Measurements from ENCODE around the gene MYBPC3. TPM values are rescaled to one million over a fixed set of nuclear protein-coding genes. Genes with fewer than 3 reads are reported as not detected.

The MYBPC3 gene
- polyA plus RNA-seq, 4 donors: 0.03 to 5.4 (median 0.04) TPM; not detected in 1

DNA sequence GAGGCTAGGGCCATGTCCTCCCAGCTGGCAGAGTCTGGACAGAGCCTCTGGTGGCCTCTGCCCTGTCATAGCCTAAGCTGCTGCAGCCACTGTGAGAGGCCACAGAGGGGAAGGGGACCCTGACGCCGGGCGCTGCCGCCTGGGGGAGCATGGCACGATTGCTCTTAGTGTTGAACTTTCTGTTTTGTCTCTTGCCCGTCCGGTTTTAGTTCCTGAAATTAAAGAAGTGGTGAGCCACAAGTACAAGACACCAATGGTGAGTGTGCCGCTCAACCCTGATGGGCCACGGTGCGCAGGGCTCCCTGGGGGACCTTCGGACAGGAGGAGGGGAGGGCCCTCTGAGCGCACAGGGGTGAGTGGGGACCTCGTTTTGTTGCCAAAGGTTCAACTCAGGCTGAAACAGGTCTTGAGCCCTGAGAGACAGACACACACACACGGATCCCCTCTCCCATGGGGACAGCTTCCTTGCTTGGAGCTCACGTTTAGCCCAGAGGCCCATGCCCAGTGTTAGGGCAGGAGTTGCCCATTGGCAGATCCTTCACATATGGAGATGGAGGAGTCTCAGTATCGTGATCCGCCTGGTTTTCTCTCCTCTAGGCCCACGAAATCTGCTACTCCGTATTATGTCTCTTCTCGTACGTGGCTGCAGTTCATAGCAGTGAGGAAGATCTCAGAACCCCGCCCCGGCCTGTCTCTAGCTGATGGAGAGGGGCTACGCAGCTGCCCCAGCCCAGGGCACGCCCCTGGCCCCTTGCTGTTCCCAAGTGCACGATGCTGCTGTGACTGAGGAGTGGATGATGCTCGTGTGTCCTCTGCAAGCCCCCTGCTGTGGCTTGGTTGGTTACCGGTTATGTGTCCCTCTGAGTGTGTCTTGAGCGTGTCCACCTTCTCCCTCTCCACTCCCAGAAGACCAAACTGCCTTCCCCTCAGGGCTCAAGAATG is 23.8 kb downstream of the MYBPC3 start:
- FAIRE-seq (no peak), DNase-seq (no peak)
- Histone ChIP-seq H3K4me1 (ENCODE audit: control insufficient read depth in 3 of 3, insufficient read depth in 2 of 3, low read depth in 1 of 3, low read length in 2 of 3) (peaks cover 0 to 13% (median 2%) of the 10 kb centered on the region in 3 donors), H3K27me3 (ENCODE audit: control insufficient read depth in 3 of 3, insufficient read depth in 3 of 3, low read length in 3 of 3) (no peaks in the 10 kb centered on the region), H3K27ac (ENCODE audit: low read depth in 1 of 3, low read length in 2 of 3) (no peak overlapping the region), H3K4me3 (ENCODE audit: low read depth in 1 of 3, low read length in 3 of 3) (no peak overlapping the region), H3K36me3 (ENCODE audit: control insufficient read depth in 3 of 3, insufficient read depth in 2 of 3, low read depth in 1 of 3, low read length in 3 of 3) (peaks cover 7 to 31% (median 29%) of the 10 kb centered on the region in 3 donors), H3K9me3 (ENCODE audit: control insufficient read depth in 2 of 2, insufficient read depth in 1 of 2, low read depth in 1 of 2, low read length in 1 of 2) (no peaks in the 10 kb centered on the region)
- WGBS, 3 donors: 88 to 90% (median 88%) methylated on average over 29 of the region's 29 CpGs

- DNase-seq: no peak
- H3K27ac ChIP-seq (ENCODE audit: low read depth in 1 of 3, low read length in 2 of 3): no peak overlapping the region
- H3K27me3 ChIP-seq (ENCODE audit: control insufficient read depth in 3 of 3, insufficient read depth in 3 of 3, low read length in 3 of 3): no peaks in the 10 kb centered on the region
- no peaks in the 10 kb centered on the region for H3K9me3 ChIP-seq (ENCODE audit: control insufficient read depth in 2 of 2, insufficient read depth in 1 of 2, low read depth in 1 of 2, low read length in 1 of 2)
- H3K4me1 ChIP-seq (ENCODE audit: control insufficient read depth in 3 of 3, insufficient read depth in 2 of 3, low read depth in 1 of 3, low read length in 2 of 3): peaks cover 0 to 13% (median 2%) of the 10 kb centered on the region in 3 donors
- no peak overlapping the region for H3K4me3 ChIP-seq (ENCODE audit: low read depth in 1 of 3, low read length in 3 of 3)
- peaks cover 14 to 31% (median 29%) of the 10 kb centered on the region in 3 donors for H3K36me3 ChIP-seq (ENCODE audit: control insufficient read depth in 3 of 3, insufficient read depth in 2 of 3, low read depth in 1 of 3, low read length in 3 of 3)
- WGBS, 3 donors: 94 to 96% (median 95%) methylated on average over 5 of the region's 5 CpGs
- FAIRE-seq: no peak
Observed at GRCh38 chr11:47327949-47328348, 24.6 kb downstream of the MYBPC3 start.

GRCh38 chr11:47327025-47327424 is 25.5 kb downstream of the MYBPC3 start:
- Histone ChIP-seq H3K4me1 (ENCODE audit: control insufficient read depth in 3 of 3, insufficient read depth in 2 of 3, low read depth in 1 of 3, low read length in 2 of 3) (peaks cover 0 to 8% (median 2%) of the 10 kb centered on the region in 3 donors), H3K4me3 (ENCODE audit: low read depth in 1 of 3, low read length in 3 of 3) (no peak overlapping the region), H3K9me3 (ENCODE audit: control insufficient read depth in 2 of 2, insufficient read depth in 1 of 2, low read depth in 1 of 2, low read length in 1 of 2) (no peaks in the 10 kb centered on the region), H3K27ac (ENCODE audit: low read depth in 1 of 3, low read length in 2 of 3) (no peak overlapping the region), H3K27me3 (ENCODE audit: control insufficient read depth in 3 of 3, insufficient read depth in 3 of 3, low read length in 3 of 3) (no peaks in the 10 kb centered on the region), H3K36me3 (ENCODE audit: control insufficient read depth in 3 of 3, insufficient read depth in 2 of 3, low read depth in 1 of 3, low read length in 3 of 3) (peaks cover 20 to 31% (median 29%) of the 10 kb centered on the region in 3 donors)
- FAIRE-seq (no peak), DNase-seq (no peak)
- WGBS, 3 donors: 89 to 93% (median 91%) methylated on average over 13 of the region's 13 CpGs

- Histone ChIP-seq H3K36me3 (ENCODE audit: control insufficient read depth in 3 of 3, insufficient read depth in 2 of 3, low read depth in 1 of 3, low read length in 3 of 3) (peaks cover 16 to 32% (median 29%) of the 10 kb centered on the region in 3 donors), H3K9me3 (ENCODE audit: control insufficient read depth in 2 of 2, insufficient read depth in 1 of 2, low read depth in 1 of 2, low read length in 1 of 2) (no peaks in the 10 kb centered on the region), H3K27ac (ENCODE audit: low read depth in 1 of 3, low read length in 2 of 3) (no peak overlapping the region), H3K4me3 (ENCODE audit: low read depth in 1 of 3, low read length in 3 of 3) (no peak overlapping the region), H3K27me3 (ENCODE audit: control insufficient read depth in 3 of 3, insufficient read depth in 3 of 3, low read length in 3 of 3) (no peaks in the 10 kb centered on the region), H3K4me1 (ENCODE audit: control insufficient read depth in 3 of 3, insufficient read depth in 2 of 3, low read depth in 1 of 3, low read length in 2 of 3) (no peaks in the 10 kb centered on the region)
- FAIRE-seq: no peak
- no peak for DNase-seq
- 97 to 100% (median 98%) methylated on average over 12 of the region's 12 CpGs for WGBS, 3 donors
Observed at GRCh38 chr11:47326198-47326597, 26.3 kb downstream of the MYBPC3 start.

DNA sequence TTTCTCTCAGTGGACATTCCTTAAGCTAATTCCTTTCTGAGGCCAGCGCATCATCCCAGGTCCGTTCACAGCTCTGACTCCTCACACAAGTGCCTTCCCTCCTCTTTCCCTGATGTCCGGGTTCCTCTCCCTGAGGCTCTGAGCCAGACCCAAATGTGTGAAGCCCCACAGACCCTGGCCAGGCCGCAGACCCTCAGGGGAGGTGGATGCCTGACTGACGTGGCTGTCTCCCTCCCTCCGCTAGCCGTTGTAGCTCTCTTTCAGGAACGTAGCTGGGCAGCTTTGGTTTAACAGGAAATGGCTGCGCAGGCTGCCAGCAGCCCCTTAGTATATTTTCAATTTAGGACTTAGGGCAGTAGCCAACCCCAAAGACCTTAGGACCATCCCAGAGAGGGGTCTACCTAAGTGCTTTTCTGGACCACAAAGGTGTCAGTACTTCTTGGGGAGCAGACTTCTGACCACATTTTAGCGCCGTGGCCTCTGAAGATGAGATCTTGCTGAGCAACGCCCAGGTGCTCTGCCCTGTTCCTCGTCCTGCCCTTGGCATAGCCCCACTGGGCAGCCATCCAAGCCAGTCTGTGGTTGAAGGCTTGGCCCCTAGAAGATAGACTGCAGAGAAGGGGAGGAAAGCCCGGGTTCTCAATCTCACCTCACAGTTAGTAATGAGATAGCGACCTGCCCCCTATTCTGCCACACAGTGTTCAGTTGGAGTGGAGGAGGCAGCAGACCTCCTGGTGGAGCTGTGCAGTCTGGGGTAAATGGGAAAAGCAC is 27.0 kb downstream of the MYBPC3 start:
- WGBS, 3 donors: 71 to 76% (median 71%) methylated on average over 15 of the region's 15 CpGs
- H3K4me1 ChIP-seq (ENCODE audit: control insufficient read depth in 3 of 3, insufficient read depth in 2 of 3, low read depth in 1 of 3, low read length in 2 of 3): no peaks in the 10 kb centered on the region
- no peaks in the 10 kb centered on the region for H3K9me3 ChIP-seq (ENCODE audit: control insufficient read depth in 2 of 2, insufficient read depth in 1 of 2, low read depth in 1 of 2, low read length in 1 of 2)
- H3K27ac ChIP-seq (ENCODE audit: low read depth in 1 of 3, low read length in 2 of 3): no peak overlapping the region
- H3K27me3 ChIP-seq (ENCODE audit: control insufficient read depth in 3 of 3, insufficient read depth in 3 of 3, low read length in 3 of 3): no peaks in the 10 kb centered on the region
- FAIRE-seq: no peak
- peaks cover 15 to 32% (median 26%) of the 10 kb centered on the region in 3 donors for H3K36me3 ChIP-seq (ENCODE audit: control insufficient read depth in 3 of 3, insufficient read depth in 2 of 3, low read depth in 1 of 3, low read length in 3 of 3)
- no peak for DNase-seq
- no peak overlapping the region for H3K4me3 ChIP-seq (ENCODE audit: low read depth in 1 of 3, low read length in 3 of 3)

DNA sequence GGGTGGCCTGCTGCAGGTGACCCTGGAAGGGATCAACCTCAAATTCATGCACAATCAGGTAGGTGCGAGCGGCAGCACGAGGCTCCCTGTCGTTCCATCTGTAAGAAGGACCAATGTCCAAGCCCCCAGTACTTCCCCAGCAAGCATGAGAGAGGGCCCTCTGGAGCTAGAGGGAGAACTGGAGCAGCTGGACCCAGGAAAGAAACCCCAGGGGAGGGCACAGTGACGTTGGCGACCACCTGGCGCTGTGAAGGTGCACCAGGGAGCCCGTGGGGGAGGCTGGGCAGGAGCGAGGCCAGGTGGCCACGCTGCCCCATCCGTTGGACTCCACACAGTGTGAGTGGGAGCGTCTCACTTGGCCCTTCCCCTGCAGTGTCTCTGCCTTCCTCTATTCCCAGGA is 28.0 kb downstream of the MYBPC3 start:
- DNase-seq: no peak
- 92 to 93% (median 92%) methylated on average over 7 to 12 of the region's 12 CpGs for WGBS, 3 donors
- H3K36me3 ChIP-seq (ENCODE audit: control insufficient read depth in 3 of 3, insufficient read depth in 2 of 3, low read depth in 1 of 3, low read length in 3 of 3): peaks cover 17 to 32% (median 21%) of the 10 kb centered on the region in 3 donors

GRCh38 chr11:47318166-47318565 is 34.3 kb downstream of the MYBPC3 start:
- DNase-seq (no peak), FAIRE-seq (no peak)
- H3K27me3 ChIP-seq (ENCODE audit: control insufficient read depth in 3 of 3, insufficient read depth in 3 of 3, low read length in 3 of 3): no peaks in the 10 kb centered on the region
- 87 to 94% (median 91%) methylated on average over 2 of the region's 2 CpGs for WGBS, 3 donors
- H3K4me3 ChIP-seq (ENCODE audit: low read depth in 1 of 3, low read length in 3 of 3): no peak overlapping the region
- no peaks in the 10 kb centered on the region for H3K4me1 ChIP-seq (ENCODE audit: control insufficient read depth in 3 of 3, insufficient read depth in 2 of 3, low read depth in 1 of 3, low read length in 2 of 3)
- peaks cover 5 to 47% (median 8%) of the 10 kb centered on the region in 3 donors for H3K36me3 ChIP-seq (ENCODE audit: control insufficient read depth in 3 of 3, insufficient read depth in 2 of 3, low read depth in 1 of 3, low read length in 3 of 3)
- H3K9me3 ChIP-seq (ENCODE audit: control insufficient read depth in 2 of 2, insufficient read depth in 1 of 2, low read depth in 1 of 2, low read length in 1 of 2): no peaks in the 10 kb centered on the region
- no peak overlapping the region for H3K27ac ChIP-seq (ENCODE audit: low read depth in 1 of 3, low read length in 2 of 3)

More for the DNA sequence above, 28.0 kb downstream of the MYBPC3 start:
- no peaks in the 10 kb centered on the region for H3K27me3 ChIP-seq (ENCODE audit: control insufficient read depth in 3 of 3, insufficient read depth in 3 of 3, low read length in 3 of 3)
- FAIRE-seq: no peak
- H3K9me3 ChIP-seq (ENCODE audit: control insufficient read depth in 2 of 2, insufficient read depth in 1 of 2, low read depth in 1 of 2, low read length in 1 of 2): no peaks in the 10 kb centered on the region
- no peaks in the 10 kb centered on the region for H3K4me1 ChIP-seq (ENCODE audit: control insufficient read depth in 3 of 3, insufficient read depth in 2 of 3, low read depth in 1 of 3, low read length in 2 of 3)
- H3K4me3 ChIP-seq (ENCODE audit: low read depth in 1 of 3, low read length in 3 of 3): no peak overlapping the region
- H3K27ac ChIP-seq (ENCODE audit: low read depth in 1 of 3, low read length in 2 of 3): no peak overlapping the region

GRCh38 chr11:47317064-47317828 is 35.3 kb downstream of the MYBPC3 start:
- FAIRE-seq: no peak
- no peaks in the 10 kb centered on the region for H3K4me1 ChIP-seq (ENCODE audit: control insufficient read depth in 3 of 3, insufficient read depth in 2 of 3, low read depth in 1 of 3, low read length in 2 of 3)
- 77 to 87% (median 79%) methylated on average over 5 of the region's 5 CpGs for WGBS, 3 donors
- no peaks in the 10 kb centered on the region for H3K27me3 ChIP-seq (ENCODE audit: control insufficient read depth in 3 of 3, insufficient read depth in 3 of 3, low read length in 3 of 3)
- no peaks in the 10 kb centered on the region for H3K9me3 ChIP-seq (ENCODE audit: control insufficient read depth in 2 of 2, insufficient read depth in 1 of 2, low read depth in 1 of 2, low read length in 1 of 2)
- no peak for DNase-seq
- peaks cover 5 to 45% (median 11%) of the 10 kb centered on the region in 3 donors for H3K36me3 ChIP-seq (ENCODE audit: control insufficient read depth in 3 of 3, insufficient read depth in 2 of 3, low read depth in 1 of 3, low read length in 3 of 3)
- H3K27ac ChIP-seq (ENCODE audit: low read depth in 1 of 3, low read length in 2 of 3): no peak overlapping the region
- H3K4me3 ChIP-seq (ENCODE audit: low read depth in 1 of 3, low read length in 3 of 3): no peak overlapping the region

All from small intestine (tissue), 7 donors.